Gastrocnemius medialis (tissue), 4 donors: ENCODE results near the gene ITLN2. TPM values are rescaled to one million over a fixed set of nuclear protein-coding genes. Genes with fewer than 3 reads are reported as not detected.

Experiments used
- ATAC-seq, 2 donors: fragments of 150-250 bp; one replicate each; pipeline ENCODE4 v1.9.1; 2016
- DNase-seq, 2 donors: peaks; one replicate each; pipeline ENCODE4 v3.0.0-alpha.2; 2019
- H3K27ac ChIP-seq, 4 donors: fragments of 200-600 bp; sonication (generic); 1 replicate in 1 of 4; 2 replicates in 3 of 4; pipeline ENCODE4 v1.5.1; 2016 to 2018; ENCODE audit warnings: mild to moderate bottlenecking in 2 of 4, moderate library complexity in 1 of 4
- H3K27me3 ChIP-seq, 3 donors: fragments of 200-600 bp; sonication (generic) in 2 of 3; 1 replicate in 1 of 3; 2 replicates in 2 of 3; pipeline versions ENCODE4 v1.5.1 to v1.6.0; 2016 to 2019; ENCODE audit warnings: mild to moderate bottlenecking in 1 of 3, moderate library complexity in 1 of 3
- H3K36me3 ChIP-seq, 2 donors: fragments of 200-600 bp; sonication (generic) in 1 of 2; one replicate each; pipeline ENCODE4 v1.5.1; 2017 to 2018
- H3K4me1 ChIP-seq, 2 donors: fragments of 200-600 bp; sonication (generic) in 1 of 2; one replicate each; pipeline ENCODE4 v1.5.1; 2016 to 2017; ENCODE audit warnings: mild to moderate bottlenecking in 2 of 2
- H3K4me3 ChIP-seq, 4 donors: fragments of 200-600 bp; sonication (generic) in 3 of 4; 1 replicate in 1 of 4; 2 replicates in 3 of 4; pipeline ENCODE4 v1.5.1; 2016 to 2019; ENCODE audit warnings: mild to moderate bottlenecking in 2 of 4
- H3K9me3 ChIP-seq, 3 donors: fragments of 200-600 bp; sonication (generic) in 2 of 3; 1 replicate in 1 of 3; 2 replicates in 2 of 3; pipeline ENCODE4 v1.5.1; 2016 to 2019
- CTCF ChIP-seq, 5 experiments: fragments of 450-650 bp in 3 of 5; fragments of 200-600 bp in 2 of 5; sonication (generic) in 2 of 5; IDR thresholded peaks in 4 of 5; conservative IDR thresholded peaks in 1 of 5; 1 replicate in 4 of 5; 2 replicates in 1 of 5; pipeline ENCODE4 v1.5.1; 2016 to 2019; ENCODE audit warnings: antibody characterized with exemption in 5 of 5, mild to moderate bottlenecking in 3 of 5, moderate library complexity in 3 of 5
- POLR2A ChIP-seq, 2 donors: fragments of 450-650 bp; IDR thresholded peaks; one replicate each; pipeline ENCODE4 v1.6.1; 2017; ENCODE audit warnings: antibody characterized with exemption in 2 of 2, mild to moderate bottlenecking in 2 of 2, moderate library complexity in 2 of 2
- in situ Hi-C, 4 donors: fragments of 200-750 bp; cut with MboI; loops; one replicate each; pipeline versions ENCODE4 v1.15.0 to v1.8.0; 2017; ENCODE audit warnings: low sequenced_read_pairs in 4 of 4
- intact Hi-C: fragments of 100-400 bp; cut with DNase I; formaldehyde crosslinking; loops from one replicate; pipeline ENCODE4 v1.15.1; 2023; ENCODE audit warnings: low total_unique reads
- total RNA-seq, 4 donors: library from RNA; depleted of rRNA; stranded (reverse); fragments of >200 nt; gene quantifications; one replicate each; pipeline versions ENCODE4 v1.1.0 to v1.2.3, GENCODE V29; 2016

Gene ITLN2
- not detected for total RNA-seq

GRCh38 chr1:160954158-160955104 is at the start of gene ITLN2:
TSS of gene ITLN2 (minus strand) at chr1:160954809. CDS start at chr1:160954741, 68 bp downstream.
- no peaks in the 10 kb centered on the region for H3K4me1 ChIP-seq
- no peak for TF ChIP-seq POLR2A (IDR thresholded peaks at IDR 0.05)
- no peak for TF ChIP-seq CTCF (IDR thresholded peaks at IDR 0.05 in 4 of 5, conservative IDR thresholded peaks at IDR 0.05 in 1 of 5)
- no peak for DNase-seq
- no peak for ATAC-seq
- no peaks in the 10 kb centered on the region for H3K36me3 ChIP-seq
- H3K4me3 ChIP-seq = no peak within 1 kb of the TSS
- no peaks in the 10 kb centered on the region for H3K27me3 ChIP-seq
- in situ Hi-C loops (no loop called here), intact Hi-C loops (no loop called here)
- no peaks in the 10 kb centered on the region for H3K9me3 ChIP-seq
- no peak within 1 kb of the TSS for H3K27ac ChIP-seq

- DNase-seq (no peak), ATAC-seq (no peak)
- in situ Hi-C loops (no loop called here), intact Hi-C loops (no loop called here)
- Histone ChIP-seq H3K4me1 (no peaks in the 10 kb centered on the region), H3K27me3 (no peaks in the 10 kb centered on the region), H3K9me3 (no peaks in the 10 kb centered on the region), H3K36me3 (peaks cover 0 to 9% of the 10 kb centered on the region in 2 donors), H3K27ac (no peak overlapping the region), H3K4me3 (no peak overlapping the region)
- TF ChIP-seq POLR2A (IDR thresholded peaks at IDR 0.05) (no peak), CTCF (IDR thresholded peaks at IDR 0.05 in 4 of 5, conservative IDR thresholded peaks at IDR 0.05 in 1 of 5) (no peak)
Observed at GRCh38 chr1:161001525-161001924, 46.9 kb upstream of the ITLN2 start.

- in situ Hi-C loops = no loop called here
- H3K36me3 ChIP-seq = peaks cover 0 to 9% of the 10 kb centered on the region in 2 donors
- no peak overlapping the region for H3K4me3 ChIP-seq
- intact Hi-C loops = no loop called here
- TF ChIP-seq POLR2A (IDR thresholded peaks at IDR 0.05) (no peak), CTCF (IDR thresholded peaks at IDR 0.05 in 4 of 5, conservative IDR thresholded peaks at IDR 0.05 in 1 of 5) (no peak)
- H3K27ac ChIP-seq = no peak overlapping the region
- H3K9me3 ChIP-seq = no peaks in the 10 kb centered on the region
- ATAC-seq (no peak), DNase-seq (no peak)
- H3K4me1 ChIP-seq = no peaks in the 10 kb centered on the region
- H3K27me3 ChIP-seq = no peaks in the 10 kb centered on the region
Observed at GRCh38 chr1:161000736-161001480, 46.3 kb upstream of the ITLN2 start.

GRCh38 chr1:160999376-160999775 is 44.8 kb upstream of the ITLN2 start:
- TF ChIP-seq POLR2A (IDR thresholded peaks at IDR 0.05) = no peak
- TF ChIP-seq CTCF (IDR thresholded peaks at IDR 0.05 in 4 of 5, conservative IDR thresholded peaks at IDR 0.05 in 1 of 5) = no peak
- H3K27ac ChIP-seq = no peak overlapping the region
- intact Hi-C loops (no loop called here), in situ Hi-C loops (loop anchor here in 2 of 4 donors (10.0 kb wide), 1 partner anchor 95 kb away; the partner anchor contains the start of gene KLHDC9 (in 2 of the 2))
- no peaks in the 10 kb centered on the region for H3K27me3 ChIP-seq
- DNase-seq (no peak), ATAC-seq (no peak)
- H3K4me1 ChIP-seq = no peaks in the 10 kb centered on the region
- H3K36me3 ChIP-seq = peaks cover 0 to 9% of the 10 kb centered on the region in 2 donors
- H3K4me3 ChIP-seq = no peak overlapping the region
- no peaks in the 10 kb centered on the region for H3K9me3 ChIP-seq
